ENCODE measurements around the gene SRRM4. TPM values are rescaled to one million over a fixed set of nuclear protein-coding genes. Genes with fewer than 3 reads are reported as not detected.

The SRRM4 gene
- total and polyA plus RNA-seq, 2 experiments from 2014 or later: 0.21 to 0.46 TPM

GRCh38 chr12:119072440-119072839, 91.1 kb downstream of the SRRM4 start:
- no peaks in the 10 kb centered on the region for H3K9me3 ChIP-seq (ENCODE audit: low read depth)
- peaks cover 58% of the 10 kb centered on the region for H3K4me1 ChIP-seq (ENCODE audit: low read depth)
- TF ChIP-seq CTCF (IDR thresholded peaks at IDR 0.05; ENCODE audit: low read depth, low read length): no peak
- no peaks in the 10 kb centered on the region for H3K36me3 ChIP-seq
- DNase-seq (ENCODE audit: low read depth in 1 of 2, low spot score in 1 of 2): no peak
- H3K27ac ChIP-seq: peak overlapping the region; percentile 55
- H3K4me3 ChIP-seq: no peak overlapping the region
- no peaks in the 10 kb centered on the region for H3K27me3 ChIP-seq

- no peak for TF ChIP-seq CTCF (IDR thresholded peaks at IDR 0.05; ENCODE audit: low read depth, low read length)
- Histone ChIP-seq H3K4me3 (no peak overlapping the region), H3K36me3 (no peaks in the 10 kb centered on the region), H3K27me3 (no peaks in the 10 kb centered on the region), H3K9me3 (ENCODE audit: low read depth) (no peaks in the 10 kb centered on the region), H3K27ac (no peak overlapping the region), H3K4me1 (ENCODE audit: low read depth) (peaks cover 35% of the 10 kb centered on the region)
- DNase-seq (ENCODE audit: low read depth in 1 of 2, low spot score in 1 of 2): no peak
Observed at GRCh38 chr12:119075222-119075787, 94.0 kb downstream of the SRRM4 start.

GRCh38 chr12:119075918-119076317, 94.6 kb downstream of the SRRM4 start:
- H3K36me3 ChIP-seq: no peaks in the 10 kb centered on the region
- H3K27ac ChIP-seq: no peak overlapping the region
- no peaks in the 10 kb centered on the region for H3K9me3 ChIP-seq (ENCODE audit: low read depth)
- no peak for TF ChIP-seq CTCF (IDR thresholded peaks at IDR 0.05; ENCODE audit: low read depth, low read length)
- H3K27me3 ChIP-seq: no peaks in the 10 kb centered on the region
- DNase-seq (ENCODE audit: low read depth in 1 of 2, low spot score in 1 of 2): no peak
- peaks cover 29% of the 10 kb centered on the region for H3K4me1 ChIP-seq (ENCODE audit: low read depth)
- no peak overlapping the region for H3K4me3 ChIP-seq

- no peak for TF ChIP-seq CTCF (IDR thresholded peaks at IDR 0.05; ENCODE audit: low read depth, low read length)
- Histone ChIP-seq H3K27ac (no peak overlapping the region), H3K9me3 (ENCODE audit: low read depth) (no peaks in the 10 kb centered on the region), H3K27me3 (no peaks in the 10 kb centered on the region), H3K4me1 (ENCODE audit: low read depth) (peaks cover 20% of the 10 kb centered on the region), H3K36me3 (no peaks in the 10 kb centered on the region), H3K4me3 (no peak overlapping the region)
- DNase-seq (ENCODE audit: low read depth in 1 of 2, low spot score in 1 of 2): no peak
Observed at GRCh38 chr12:119079530-119079929, 98.2 kb downstream of the SRRM4 start.

GRCh38 chr12:119082016-119082415, 100.7 kb downstream of the SRRM4 start:
- Histone ChIP-seq H3K4me3 (no peak overlapping the region), H3K27me3 (no peaks in the 10 kb centered on the region), H3K27ac (peak overlapping the region; percentile 82), H3K36me3 (no peaks in the 10 kb centered on the region), H3K4me1 (ENCODE audit: low read depth) (peaks cover 13% of the 10 kb centered on the region), H3K9me3 (ENCODE audit: low read depth) (no peaks in the 10 kb centered on the region)
- no peak for TF ChIP-seq CTCF (IDR thresholded peaks at IDR 0.05; ENCODE audit: low read depth, low read length)
- DNase-seq (ENCODE audit: low read depth in 1 of 2, low spot score in 1 of 2): no peak
